Vagina (tissue), 2 donors: Measurements from ENCODE around the gene DNAJC6. TPM values are rescaled to one million over a fixed set of nuclear protein-coding genes. Genes with fewer than 3 reads are reported as not detected.

ENCODE experiments used
- DNase-seq, 2 donors: peaks; one replicate each; pipeline ENCODE4 v3.0.0-alpha.2; 2017; ENCODE audit errors: extremely low spot score in 2 of 2
- H3K27ac ChIP-seq: fragments of 200-600 bp; sonication (generic); one replicate; pipeline ENCODE4 v1.5.1; 2019
- H3K27me3 ChIP-seq: fragments of 200-600 bp; sonication (generic); one replicate; pipeline ENCODE4 v1.5.1; 2019
- H3K36me3 ChIP-seq, 2 donors: fragments of 200-600 bp; sonication (generic); one replicate each; pipeline ENCODE4 v1.5.1; 2017 to 2019
- H3K4me1 ChIP-seq: fragments of 200-600 bp; sonication (generic); one replicate; pipeline ENCODE4 v1.5.1; 2019
- H3K4me3 ChIP-seq, 2 donors: fragments of 200-600 bp; sonication (generic); 1 replicate in 1 of 2; 2 replicates in 1 of 2; pipeline ENCODE4 v1.5.1; 2016 to 2019
- H3K9me3 ChIP-seq: fragments of 200-600 bp; sonication (generic); one replicate; pipeline ENCODE4 v1.5.1; 2019
- CTCF ChIP-seq, 3 experiments: fragments of 450-650 bp in 2 of 3; fragments of 200-600 bp in 1 of 3; sonication (generic) in 1 of 3; IDR thresholded peaks; one replicate each; pipeline ENCODE4 v1.5.1; 2017 to 2019; ENCODE audit warnings: antibody characterized with exemption in 3 of 3, mild to moderate bottlenecking in 2 of 3, moderate library complexity in 2 of 3
- POLR2A ChIP-seq, 2 donors: fragments of 450-650 bp; IDR thresholded peaks; one replicate each; pipeline ENCODE4 v1.6.1; 2017; ENCODE audit warnings: antibody characterized with exemption in 2 of 2, mild to moderate bottlenecking in 2 of 2, moderate library complexity in 2 of 2
- POLR2AphosphoS5 ChIP-seq, 2 donors: sonication (generic); formaldehyde crosslinking; IDR thresholded peaks; one replicate each; pipeline ENCODE4 v1.9.0; 2017; ENCODE audit warnings: antibody characterized with exemption in 2 of 2, mild to moderate bottlenecking in 2 of 2, low read depth in 1 of 2; ENCODE audit not compliant: insufficient read depth in 1 of 2
- intact Hi-C: fragments of 100-400 bp; cut with DNase I; formaldehyde crosslinking; loops from one replicate; pipeline ENCODE4 v1.15.1; 2023
- total RNA-seq: library from RNA; depleted of rRNA; stranded (reverse); fragments of >200 nt; gene quantifications from one replicate; pipeline ENCODE4 v1.2.3, GENCODE V29; 2016

The DNAJC6 gene
- total RNA-seq, 1 donor from 2014 or later = 5.6 TPM

GRCh38 chr1:65362545-65362944 lies 53.2 kb downstream of the DNAJC6 start:
- no peaks in the 10 kb centered on the region for H3K4me1 ChIP-seq
- intact Hi-C loops = no loop called here

GRCh38 chr1:65363484-65363883 lies 54.1 kb downstream of the DNAJC6 start:
- DNase-seq = no peak
- TF ChIP-seq POLR2AphosphoS5 (IDR thresholded peaks at IDR 0.05; ENCODE audit: insufficient read depth in 1 of 2, low read depth in 1 of 2) (no peak), CTCF (IDR thresholded peaks at IDR 0.05) (no peak), POLR2A (IDR thresholded peaks at IDR 0.05) (no peak)
- Histone ChIP-seq H3K27me3 (no peaks in the 10 kb centered on the region), H3K4me3 (no peak overlapping the region), H3K36me3 (no peaks in the 10 kb centered on the region), H3K9me3 (no peaks in the 10 kb centered on the region), H3K27ac (no peak overlapping the region), H3K4me1 (no peaks in the 10 kb centered on the region)
- intact Hi-C loops = no loop called here

More at GRCh38 chr1:65362545-65362944, 53.2 kb downstream of the DNAJC6 start:
- H3K4me3 ChIP-seq = no peak overlapping the region
- no peaks in the 10 kb centered on the region for H3K36me3 ChIP-seq
- H3K27me3 ChIP-seq = no peaks in the 10 kb centered on the region
- TF ChIP-seq POLR2A (IDR thresholded peaks at IDR 0.05) = no peak
- TF ChIP-seq POLR2AphosphoS5 (IDR thresholded peaks at IDR 0.05; ENCODE audit: insufficient read depth in 1 of 2, low read depth in 1 of 2) = no peak
- TF ChIP-seq CTCF (IDR thresholded peaks at IDR 0.05) = no peak
- no peak overlapping the region for H3K27ac ChIP-seq
- DNase-seq = no peak
- H3K9me3 ChIP-seq = no peaks in the 10 kb centered on the region

- TF ChIP-seq POLR2A (IDR thresholded peaks at IDR 0.05) = no peak
- TF ChIP-seq POLR2AphosphoS5 (IDR thresholded peaks at IDR 0.05; ENCODE audit: insufficient read depth in 1 of 2, low read depth in 1 of 2) = no peak
- TF ChIP-seq CTCF (IDR thresholded peaks at IDR 0.05) = no peak
- H3K27ac ChIP-seq = no peak overlapping the region
These were observed 59.1 kb downstream of the DNAJC6 start for GRCh38 chr1:65368403-65368802.

GRCh38 chr1:65371544-65371943 lies 62.2 kb downstream of the DNAJC6 start:
- H3K27ac ChIP-seq = no peak overlapping the region
- no peak overlapping the region for H3K4me3 ChIP-seq
- DNase-seq = no peak
- intact Hi-C loops = no loop called here
- H3K36me3 ChIP-seq = no peaks in the 10 kb centered on the region
- TF ChIP-seq CTCF (IDR thresholded peaks at IDR 0.05) = no peak
- TF ChIP-seq POLR2A (IDR thresholded peaks at IDR 0.05) = no peak
- no peak for TF ChIP-seq POLR2AphosphoS5 (IDR thresholded peaks at IDR 0.05; ENCODE audit: insufficient read depth in 1 of 2, low read depth in 1 of 2)
- no peaks in the 10 kb centered on the region for H3K4me1 ChIP-seq
- no peaks in the 10 kb centered on the region for H3K9me3 ChIP-seq
- no peaks in the 10 kb centered on the region for H3K27me3 ChIP-seq

More at GRCh38 chr1:65368403-65368802, 59.1 kb downstream of the DNAJC6 start:
- DNase-seq = no peak
- H3K27me3 ChIP-seq = no peaks in the 10 kb centered on the region
- no peaks in the 10 kb centered on the region for H3K9me3 ChIP-seq
- no peaks in the 10 kb centered on the region for H3K4me1 ChIP-seq
- no peak overlapping the region for H3K4me3 ChIP-seq
- intact Hi-C loops = no loop called here
- H3K36me3 ChIP-seq = no peaks in the 10 kb centered on the region

GRCh38 chr1:65372557-65372956 lies 63.2 kb downstream of the DNAJC6 start:
- H3K27me3 ChIP-seq = no peaks in the 10 kb centered on the region
- no peaks in the 10 kb centered on the region for H3K36me3 ChIP-seq
- no peak overlapping the region for H3K4me3 ChIP-seq
- H3K9me3 ChIP-seq = no peaks in the 10 kb centered on the region
- no peak for TF ChIP-seq CTCF (IDR thresholded peaks at IDR 0.05)
- TF ChIP-seq POLR2A (IDR thresholded peaks at IDR 0.05) = no peak
- no peak for TF ChIP-seq POLR2AphosphoS5 (IDR thresholded peaks at IDR 0.05; ENCODE audit: insufficient read depth in 1 of 2, low read depth in 1 of 2)
- intact Hi-C loops = no loop called here
- no peaks in the 10 kb centered on the region for H3K4me1 ChIP-seq
- no peak for DNase-seq
- no peak overlapping the region for H3K27ac ChIP-seq
